GM12878 (cell line): ENCODE data around the gene RIPOR3. TPM values are rescaled to one million over a fixed set of nuclear protein-coding genes. Genes with fewer than 3 reads are reported as not detected.

Experiments used
- ATAC-seq: fragments of 200-7000 bp; cut with Tn5 transposase; 3 replicates; pipeline ENCODE4 v1.9.1; 2020; ENCODE audit warnings: mild to moderate bottlenecking, moderate library complexity
- BruUV-seq: library from RNA; stranded (reverse); fragments of 400-500 nt; replicated peaks from 2 replicates; lab custom pipeline; 2021; lab: Mats Ljungman, UMichigan
- CTCF ChIA-PET: fragments of 300-600 bp; sonication (Branson Sonifier 250); formaldehyde crosslinking; extraction: SDS; loops from one replicate; lab custom pipeline; 2021; ENCODE audit warnings: inconsistent platforms; lab: Yijun Ruan, JAX
- POLR2A ChIA-PET: fragments of 350-600 bp; formaldehyde crosslinking; extraction: SDS; loops from one replicate; lab custom pipeline; 2021; ENCODE audit warnings: inconsistent platforms; lab: Charles Lee
- RAD21 ChIA-PET: fragments of 300-600 bp; sonication (Branson Sonifier 250); formaldehyde crosslinking; loops from one replicate; lab custom pipeline; 2023; ENCODE audit warnings: antibody characterized with exemption; ENCODE audit not compliant: unreplicated experiment; lab: Charles Lee
- SMC1A ChIA-PET: fragments of 300-600 bp; sonication (Branson Sonifier 250); formaldehyde crosslinking; loops from one replicate; lab custom pipeline; 2023; ENCODE audit not compliant: unreplicated experiment, uncharacterized antibody; lab: Charles Lee
- DNase-seq: peaks from one replicate; pipeline ENCODE4 v3.0.0-alpha.2; 2011; ENCODE audit warnings: low read depth, low spot score
- FAIRE-seq: peaks from 3 replicates; lab custom pipeline; 2011; peaks lifted over from hg19 to GRCh38; lab: Jason Lieb, UNC
- H2AFZ ChIP-seq: 2 replicates; pipeline ENCODE4 v1.6.0; 2011; ENCODE audit warnings: low read depth, low read length, control low read depth; ENCODE audit not compliant: control insufficient read depth
- H3K27ac ChIP-seq: 2 replicates; pipeline ENCODE4 v1.5.1; 2011; ENCODE audit warnings: control low read depth; ENCODE audit not compliant: control insufficient read depth, insufficient read depth
- H3K27me3 ChIP-seq, 2 experiments: replicated peaks in 1 of 2; 2 replicates each; pipeline versions ENCODE4 v1.6.0 to v1.6.1; 2011; ENCODE audit warnings: low read length in 1 of 2; ENCODE audit not compliant: control insufficient read depth in 2 of 2, insufficient read depth in 2 of 2
- H3K36me3 ChIP-seq, 2 experiments: 2 replicates each; pipeline ENCODE4 v1.5.1; 2011; ENCODE audit warnings: low read length in 1 of 2; ENCODE audit not compliant: control insufficient read depth in 2 of 2, insufficient read depth in 2 of 2
- H3K4me1 ChIP-seq: 2 replicates; pipeline ENCODE4 v1.6.1; 2011; ENCODE audit warnings: mild to moderate bottlenecking, low read length, moderate library complexity, mixed read lengths; ENCODE audit not compliant: control insufficient read depth, insufficient read depth
- H3K4me2 ChIP-seq: 2 replicates; pipeline ENCODE4 v1.6.0; 2011; ENCODE audit warnings: control low read depth; ENCODE audit not compliant: control insufficient read depth, insufficient read depth
- H3K4me3 ChIP-seq: fragments of 200-600 bp; sonication (generic); 2 replicates; pipeline ENCODE4 v1.5.1; 2016
- H3K79me2 ChIP-seq: 2 replicates; pipeline ENCODE4 v1.6.0; 2011; ENCODE audit warnings: low read length; ENCODE audit not compliant: control insufficient read depth, insufficient read depth
- H3K9ac ChIP-seq: 2 replicates; pipeline ENCODE4 v1.8.0; 2011; ENCODE audit warnings: low read length, control low read depth, mixed read lengths; ENCODE audit not compliant: control insufficient read depth, insufficient read depth
- H3K9me3 ChIP-seq: replicated peaks from 3 replicates; pipeline ENCODE4 v1.5.1; 2011; ENCODE audit warnings: mild to moderate bottlenecking, low read length; ENCODE audit not compliant: control insufficient read depth, insufficient read depth
- H4K20me1 ChIP-seq: 2 replicates; pipeline ENCODE4 v1.6.0; 2011; ENCODE audit not compliant: control insufficient read depth, insufficient read depth
- CBX5 ChIP-seq: sonication (generic); IDR thresholded peaks from 2 replicates; pipeline ENCODE4 v1.6.1; 2016; ENCODE audit warnings: low read depth, moderate library complexity, mild to moderate bottlenecking, inconsistent platforms
- ETV6 ChIP-seq, 2 experiments: fragments of 450-650 bp in 1 of 2; IDR thresholded peaks in 1 of 2; conservative IDR thresholded peaks in 1 of 2; 2 replicates each; pipeline ENCODE4 v1.6.1; 2014; ENCODE audit warnings: antibody characterized with exemption in 1 of 2, borderline replicate concordance in 1 of 2, low read depth in 1 of 2, mild to moderate bottlenecking in 1 of 2, moderate library complexity in 1 of 2
- NFXL1 ChIP-seq: fragments of 450-650 bp; IDR thresholded peaks from 2 replicates; pipeline ENCODE4 v1.6.1; 2017; ENCODE audit warnings: antibody characterized with exemption, mild to moderate bottlenecking, borderline replicate concordance
- RFX5 ChIP-seq: IDR thresholded peaks from 2 replicates; pipeline ENCODE4 v1.6.1; 2011; ENCODE audit warnings: low read depth, low read length, improper control_type of control experiment
- WGBS: methylation state at CpG from one replicate; pipeline ENCODE4 v1.1.6; 2016; ENCODE audit warnings: low lambda C conversion rate; ENCODE audit not compliant: insufficient replicate concordance, insufficient coverage; ENCODE audit errors: missing lambda C conversion rate; 5-methylcytosine and 5-hydroxymethylcytosine counted together
- in situ Hi-C: fragments of 300-500 bp; cut with MboI; formaldehyde crosslinking; loops from 9 replicates; pipeline ENCODE4 v1.14.3; 2018; ENCODE audit warnings: mixed read lengths
- intact Hi-C: fragments of 100-400 bp; cut with micrococcal nuclease; formaldehyde crosslinking; loops from one replicate; pipeline ENCODE4 v1.14.2; 2022; ENCODE audit not compliant: unreplicated experiment
- polyA plus RNA-seq, 11 experiments: library from polyadenylated mRNA; depleted of rRNA in 4 of 11; unstranded in 6 of 11; stranded (reverse) in 5 of 11; fragments of >200 nt; fragmentation: Nextera tagmentation in 4 of 11; fragmentation: Illumina TruSeq in 1 of 11; extraction: Ambion mirVana in 4 of 11; extraction: Trizol in 1 of 11; gene quantifications; 1 replicate in 1 of 11; 2 replicates in 10 of 11; pipeline versions ENCODE4 v1.2.1 to v1.2.3, GENCODE V29; 2011 to 2016; ENCODE audit warnings: inconsistent platforms in 2 of 11, missing spikeins in 2 of 11, low read depth in 1 of 11
- total RNA-seq, 4 experiments: library from RNA; depleted of rRNA in 3 of 4; stranded (reverse); fragments of >200 nt in 3 of 4; fragmentation: Illumina TruSeq in 1 of 4; extraction: Trizol in 1 of 4; gene quantifications; 2 replicates each; pipeline versions ENCODE4 v1.2.1 to v1.2.3, GENCODE V29; 2013 to 2021

Gene RIPOR3
- total and polyA plus RNA-seq, 10 of the 15 experiments (the other 5 are each of a cell fraction or from before 2014, with no cell fraction given), result 0.04 to 0.55 (median 0.12) TPM; not detected in 6

- no peak overlapping the region for H3K4me2 ChIP-seq
- in situ Hi-C loops, result no loop called here
Observed at GRCh38 chr20:50713657-50714101, 22.3 kb upstream of the RIPOR3 start.

GRCh38 chr20:50712771-50713656 lies 21.7 kb upstream of the RIPOR3 start:
- RAD21 ChIA-PET, result no interaction called here
- Histone ChIP-seq H4K20me1 (no peaks in the 10 kb centered on the region), H3K4me2 (no peak overlapping the region), H3K27ac (no peak overlapping the region), H2AFZ (no peak overlapping the region), H3K27me3 (peaks cover 0 to 2% of the 10 kb centered on the region in 2 experiments; a peak in 2 of 4 replicates), H3K36me3 (no peaks in the 10 kb centered on the region), H3K4me3 (no peak overlapping the region), H3K9me3 (no peaks in the 10 kb centered on the region), H3K79me2 (no peaks in the 10 kb centered on the region), H3K9ac (no peak overlapping the region), H3K4me1 (no peaks in the 10 kb centered on the region)
- FAIRE-seq (no peak), ATAC-seq (no peak), DNase-seq (no peak)
- in situ Hi-C loops (no loop called here), intact Hi-C loops (no loop called here)
- CTCF ChIA-PET, result no interaction called here
- POLR2A ChIA-PET, result no interaction called here
- SMC1A ChIA-PET, result no interaction called here
- 29% methylated on average over 7 of the region's 7 CpGs for WGBS
- TF ChIP-seq NFXL1 (0 out of 2 replicates have a peak, but pooled peaks have one; percentile 2), CBX5 (no peak)
- TF ChIP-seq, all 136 proteins: peak for 1
- BruUV-seq, result no TSS peak

More at GRCh38 chr20:50713657-50714101, 22.3 kb upstream of the RIPOR3 start:
- intact Hi-C loops, result no loop called here
- ChIA-PET POLR2A (no interaction called here), CTCF (no interaction called here), SMC1A (no interaction called here), RAD21 (no interaction called here)
- FAIRE-seq, result no peak
- Histone ChIP-seq H3K4me1 (no peaks in the 10 kb centered on the region), H3K27me3 (peaks cover 0 to 2% of the 10 kb centered on the region in 2 experiments; a peak in 2 of 4 replicates), H3K79me2 (no peaks in the 10 kb centered on the region), H3K9ac (no peak overlapping the region), H3K36me3 (no peaks in the 10 kb centered on the region), H4K20me1 (no peaks in the 10 kb centered on the region), H2AFZ (no peak overlapping the region), H3K27ac (no peak overlapping the region), H3K4me3 (no peak overlapping the region), H3K9me3 (no peaks in the 10 kb centered on the region)
- TF ChIP-seq ETV6 (conservative IDR thresholded peaks at IDR 0.05 in 1 of 2, IDR thresholded peaks at IDR 0.05 in 1 of 2; ENCODE audit: borderline replicate concordance in 1 of 2, low read depth in 1 of 2), result peak in 1 of 2 experiments; percentile 95; a peak in 2 of 4 replicates
- no peak for TF ChIP-seq RFX5
- BruUV-seq, result no TSS peak
- WGBS, result 45% methylated on average over 7 of the region's 7 CpGs
- no peak for ATAC-seq
- no peak for DNase-seq
